DMS153 treated with DMSO at 0.1 percent for 48 hours (cell line): ENCODE data around the gene KLF11.
"Not testable (repeated sequence)": the region's sequence is repeated elsewhere in the genome, so short reads cannot be mapped to it uniquely, and the experiment has no call there.

Experiments used
- DNase-seq: peaks from one replicate; lab custom pipeline; 2025; ENCODE audit not compliant: unreplicated experiment; lab: John Stamatoyannopoulos, UW

KLF11 gene

DNA sequence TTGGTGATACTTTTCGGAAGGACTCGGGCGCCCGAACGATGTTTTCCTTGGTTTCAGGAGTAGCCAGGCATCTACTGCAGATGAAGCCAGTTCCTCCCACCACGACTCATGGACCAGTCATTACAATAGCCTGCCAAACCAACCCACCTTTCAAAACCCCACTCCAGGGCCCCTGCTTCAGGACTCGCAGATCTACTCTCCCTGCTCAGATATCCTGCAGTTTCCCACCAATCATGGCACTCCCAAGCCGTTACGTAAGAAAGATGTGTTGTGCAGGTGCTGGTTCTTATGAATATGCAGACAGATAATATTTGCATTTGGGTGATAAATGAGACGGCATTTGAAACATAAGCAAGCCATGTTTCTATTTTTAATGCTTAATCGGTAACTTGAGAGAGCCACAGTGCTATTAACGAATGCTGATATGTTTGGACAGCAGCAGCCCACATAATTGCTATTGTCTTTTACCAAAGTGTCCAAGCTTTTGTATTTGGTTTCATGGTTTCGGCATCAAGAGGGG is 40.4 kb downstream of the KLF11 start:
- no peak for DNase-seq

DNA sequence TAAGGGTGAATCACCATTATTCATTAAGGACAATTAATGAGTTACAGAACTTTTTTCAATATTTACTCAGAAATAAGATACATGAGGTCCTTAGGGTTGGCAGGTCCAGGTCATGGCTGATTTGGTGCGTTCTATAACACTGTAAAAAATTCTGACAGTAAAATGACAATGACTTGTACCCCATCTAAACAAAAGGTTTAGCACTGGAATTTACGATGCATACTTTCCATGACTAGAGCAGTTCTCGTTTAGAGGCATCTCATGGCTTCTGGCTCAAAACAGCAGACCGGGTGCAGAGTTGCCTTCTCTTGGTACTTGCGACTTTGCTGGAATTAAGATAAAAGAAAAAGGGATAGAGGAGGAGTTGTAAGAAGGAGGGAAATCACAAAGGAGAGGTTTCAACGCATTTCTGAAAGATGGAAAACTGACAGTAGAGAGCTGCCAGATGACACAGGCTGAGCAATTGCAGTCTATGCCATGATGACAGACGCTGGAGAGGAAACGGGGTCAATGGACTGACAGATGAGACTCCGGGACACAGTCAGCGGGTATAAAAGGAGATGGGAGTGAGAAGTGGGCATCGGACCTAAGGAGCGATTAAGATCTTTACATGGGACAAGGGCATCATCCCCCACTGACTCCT is 41.0 kb downstream of the KLF11 start:
- DNase-seq = no peak

DNA sequence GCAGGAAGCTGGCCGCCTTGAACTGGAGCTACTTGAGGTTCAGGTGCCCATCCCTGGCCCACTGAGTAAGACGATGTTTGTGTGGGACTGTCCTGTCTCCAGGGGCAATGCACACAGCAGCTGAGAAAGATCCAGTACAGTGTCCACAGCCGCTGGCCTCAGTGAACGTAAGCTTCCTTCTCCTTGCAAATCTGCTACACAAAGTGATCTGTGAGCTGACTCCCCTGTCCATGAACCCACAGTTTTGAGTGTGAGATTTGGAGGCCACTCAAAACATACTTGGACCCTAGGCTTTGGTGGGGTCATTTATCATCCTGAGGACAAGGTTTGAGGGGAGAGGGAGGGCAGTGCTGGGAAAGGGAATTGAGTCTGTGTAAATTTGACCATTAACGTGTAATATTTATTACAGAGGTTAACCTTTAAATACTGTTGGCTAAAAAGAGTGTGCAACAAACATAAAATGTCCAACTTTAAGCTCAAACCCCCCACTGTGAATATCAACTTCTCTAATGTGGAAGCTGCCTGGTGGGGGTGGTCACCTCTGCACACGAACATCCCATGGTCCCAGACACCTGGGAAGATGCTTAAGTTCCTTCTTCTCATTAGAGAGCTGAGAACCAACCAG is 41.8 kb downstream of the KLF11 start:
- DNase-seq = no peak

DNA sequence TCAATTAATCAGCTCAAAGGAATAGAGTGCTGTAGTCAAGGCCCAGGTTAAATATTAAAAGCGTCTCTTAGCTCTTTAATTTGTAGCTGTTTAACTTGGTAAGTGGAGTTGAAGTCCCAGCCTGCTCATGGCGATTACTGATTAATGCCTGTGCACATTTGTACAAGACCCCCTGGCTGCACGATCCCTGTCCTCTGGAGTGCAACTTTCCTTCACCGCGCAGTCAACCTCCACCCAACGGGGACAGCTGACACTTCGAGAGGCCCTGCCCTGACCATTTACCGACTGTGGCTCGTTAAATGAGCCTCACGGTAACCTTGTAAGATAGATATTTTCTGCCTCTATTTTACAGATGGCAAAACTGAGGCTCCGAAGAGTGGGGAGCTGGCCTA is 42.3 kb downstream of the KLF11 start:
- DNase-seq = no peak

DNA sequence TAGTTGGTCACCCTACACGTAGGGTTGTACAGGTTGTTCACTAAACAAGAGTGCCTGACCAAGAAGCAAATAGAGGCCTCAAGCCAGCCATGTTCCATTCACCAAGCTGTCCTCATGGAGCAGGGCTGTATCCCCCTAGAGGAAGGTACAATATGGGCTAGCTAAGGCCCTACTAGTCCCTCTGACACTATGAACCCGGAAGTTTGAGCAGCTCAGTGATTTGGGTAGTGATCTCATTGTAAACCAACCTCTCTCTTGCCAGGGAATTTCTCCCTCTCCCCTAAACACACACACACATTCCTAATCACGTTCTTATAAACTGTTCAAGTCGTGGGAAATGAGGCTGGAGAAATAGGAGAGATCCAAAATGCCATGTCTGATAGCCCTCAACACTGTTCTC is 43.6 kb downstream of the KLF11 start:
- DNase-seq = no peak

DNA sequence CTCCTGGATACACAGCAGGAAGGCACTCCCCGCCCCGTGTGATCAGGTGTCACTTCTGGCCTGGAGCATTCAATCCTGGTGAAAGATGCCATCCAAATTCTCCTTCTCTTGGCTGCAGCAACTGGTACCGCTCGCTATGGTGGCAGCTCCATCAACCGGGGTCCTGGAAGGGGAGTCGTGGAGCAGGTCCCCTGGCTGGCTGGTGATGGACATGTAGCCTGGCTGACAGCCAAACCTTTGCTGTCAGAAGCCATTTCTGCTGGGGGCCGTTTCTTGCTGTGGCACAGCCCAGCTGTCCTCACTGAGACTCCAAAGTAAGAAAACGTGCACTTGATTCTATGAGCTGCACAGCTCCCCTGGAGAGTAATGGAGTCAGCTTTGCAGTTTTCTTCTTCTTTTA is 44.0 kb downstream of the KLF11 start:
- no peak for DNase-seq

DNA sequence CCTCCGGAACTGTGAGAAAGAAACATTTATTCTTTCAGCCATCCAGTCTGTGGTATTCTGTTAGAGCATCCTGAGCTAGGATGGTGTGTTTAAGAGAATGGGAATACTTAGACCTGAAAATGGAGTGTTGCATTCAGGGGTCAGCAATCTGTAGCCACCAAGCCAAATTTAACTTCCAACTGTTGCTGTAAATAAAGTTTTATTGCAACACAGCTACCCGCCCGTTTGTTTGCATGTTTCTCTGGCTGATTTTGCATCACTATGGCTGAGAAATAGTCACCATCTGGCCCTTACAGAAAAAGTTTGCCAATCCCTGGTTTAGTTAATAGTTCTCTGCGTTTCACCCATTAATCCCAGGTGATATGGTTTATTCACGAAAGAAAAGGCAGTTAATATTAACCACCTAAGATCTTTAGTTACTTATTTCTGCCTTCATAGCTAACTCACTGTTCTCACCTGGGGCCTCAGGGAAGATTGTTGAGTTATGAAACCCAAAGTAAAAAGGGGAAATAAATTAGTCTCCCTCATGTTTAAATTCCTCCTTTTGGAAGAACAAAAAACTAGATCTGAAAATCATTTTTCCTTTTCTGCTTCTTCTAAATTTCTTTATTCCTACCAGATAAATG is 46.3 kb downstream of the KLF11 start:
- DNase-seq = no peak

DNA sequence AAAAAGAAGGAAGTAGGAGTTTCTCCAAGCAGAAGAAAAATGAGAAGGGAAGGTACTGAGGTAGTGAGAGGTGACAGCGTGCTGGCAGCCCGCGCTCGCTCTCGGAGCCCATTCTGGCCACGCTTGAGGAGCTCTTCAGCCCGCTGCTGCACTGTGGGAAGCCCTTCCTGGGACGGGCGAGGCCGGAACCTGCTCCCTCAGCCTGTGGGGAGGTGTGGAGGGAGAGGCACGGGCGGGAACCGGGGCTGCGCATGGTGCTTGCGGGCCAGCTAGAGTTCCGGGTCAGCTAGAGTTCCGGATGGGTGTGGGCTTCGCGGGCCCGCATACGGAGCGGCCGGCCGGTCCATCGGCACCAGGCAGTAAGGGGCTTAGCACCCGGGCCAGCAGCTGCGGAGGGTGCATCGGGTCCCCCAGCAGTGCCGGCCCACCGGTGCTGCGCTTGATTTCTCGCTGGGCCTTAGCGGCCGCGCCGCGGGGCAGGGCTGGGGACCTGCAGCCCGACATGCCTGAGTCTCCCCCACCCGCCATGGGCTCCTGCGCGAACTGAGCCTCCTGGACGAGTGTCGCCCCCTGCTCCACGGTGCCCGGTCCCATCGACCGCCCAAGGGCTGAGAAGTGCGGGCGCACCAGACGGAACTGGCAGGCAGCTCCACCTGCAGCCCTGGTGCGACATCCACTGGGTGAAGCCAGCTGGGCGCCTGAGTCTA is 48.0 kb downstream of the KLF11 start:
- DNase-seq = no peak

DNA sequence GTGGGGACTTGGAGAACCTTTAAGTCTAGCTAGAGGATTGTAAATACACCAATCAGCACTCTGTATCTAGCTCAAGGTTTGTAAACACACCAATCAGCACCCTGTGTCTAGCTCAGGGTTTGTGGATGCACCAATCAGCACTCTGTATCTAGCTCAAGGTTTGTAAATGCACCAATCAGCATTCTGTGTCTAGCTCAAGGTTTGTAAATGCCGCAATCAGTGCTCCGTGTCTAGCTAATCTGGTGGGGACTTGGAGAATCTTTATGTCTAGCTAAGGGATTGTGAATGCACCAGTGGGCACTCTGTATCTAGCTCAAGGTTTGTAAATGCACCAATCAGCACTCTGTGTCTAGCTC is 48.5 kb downstream of the KLF11 start:
- not testable (repeated sequence) for DNase-seq

DNA sequence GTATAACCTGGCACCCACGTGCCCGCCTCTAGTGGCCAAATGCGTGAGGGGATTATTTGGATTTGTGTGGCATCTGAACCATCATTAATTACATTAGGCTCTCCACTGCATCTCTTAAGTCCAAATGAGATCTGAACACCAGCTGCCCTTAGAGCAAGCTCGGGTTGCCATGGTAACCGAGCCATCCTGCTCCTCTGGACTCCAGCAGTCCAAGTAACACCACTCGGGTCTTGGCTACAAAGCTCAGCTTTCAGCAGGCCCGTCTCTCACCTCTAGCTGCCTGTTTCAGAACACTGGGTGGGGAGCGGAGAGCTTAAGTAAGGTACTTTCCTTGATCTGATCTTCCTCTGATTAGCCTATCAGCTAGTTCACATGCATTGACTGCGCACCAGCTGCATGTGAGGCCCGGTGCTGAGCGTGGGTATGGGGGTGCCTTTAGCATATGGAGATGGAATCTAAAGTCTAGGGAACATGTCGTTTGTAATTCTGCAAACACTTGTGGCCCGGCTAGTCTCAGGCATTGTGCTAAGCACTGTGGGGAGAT is 51.0 kb downstream of the KLF11 start:
- DNase-seq = no peak

DNA sequence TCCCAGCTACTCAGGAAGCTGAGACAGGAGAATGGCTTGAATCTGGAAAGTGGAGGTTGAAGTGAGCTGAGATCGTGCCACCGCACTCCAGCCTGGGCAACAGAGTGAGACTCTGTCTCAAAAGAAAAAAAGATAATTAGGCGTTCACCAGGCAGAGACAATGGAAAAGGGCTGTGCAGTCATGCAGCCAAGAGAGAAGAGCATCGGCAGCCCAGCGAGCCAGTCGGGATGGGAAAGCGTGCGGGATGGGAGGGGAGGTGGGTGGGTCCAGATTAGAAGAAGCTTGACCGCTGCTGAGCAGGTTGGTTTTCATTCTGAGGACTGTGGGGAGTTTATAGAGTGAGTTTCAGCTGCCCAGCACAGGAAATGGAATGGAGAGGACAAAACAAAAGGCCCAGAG is 51.8 kb downstream of the KLF11 start:
- DNase-seq = no peak

DNA sequence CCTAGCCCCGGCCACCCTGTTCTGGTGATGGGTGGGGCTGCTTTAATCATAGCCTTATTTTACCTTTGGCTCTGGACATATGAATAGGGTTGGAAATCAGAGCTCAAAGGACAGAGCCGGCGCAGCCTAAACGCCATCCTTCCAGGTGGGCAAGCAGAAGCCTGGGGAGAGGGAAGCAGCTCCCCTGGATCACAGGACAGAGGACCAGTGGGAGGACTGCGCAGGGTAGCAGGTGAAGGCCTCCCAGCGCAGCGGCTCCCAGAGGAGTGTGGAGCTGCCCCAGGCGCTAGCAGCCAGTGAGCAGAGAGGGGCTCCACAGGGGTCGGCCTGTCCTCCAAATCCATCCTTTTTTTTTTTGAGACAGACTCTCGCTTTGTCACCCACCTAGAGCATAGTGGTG is 53.3 kb downstream of the KLF11 start:
- DNase-seq = no peak

DNA sequence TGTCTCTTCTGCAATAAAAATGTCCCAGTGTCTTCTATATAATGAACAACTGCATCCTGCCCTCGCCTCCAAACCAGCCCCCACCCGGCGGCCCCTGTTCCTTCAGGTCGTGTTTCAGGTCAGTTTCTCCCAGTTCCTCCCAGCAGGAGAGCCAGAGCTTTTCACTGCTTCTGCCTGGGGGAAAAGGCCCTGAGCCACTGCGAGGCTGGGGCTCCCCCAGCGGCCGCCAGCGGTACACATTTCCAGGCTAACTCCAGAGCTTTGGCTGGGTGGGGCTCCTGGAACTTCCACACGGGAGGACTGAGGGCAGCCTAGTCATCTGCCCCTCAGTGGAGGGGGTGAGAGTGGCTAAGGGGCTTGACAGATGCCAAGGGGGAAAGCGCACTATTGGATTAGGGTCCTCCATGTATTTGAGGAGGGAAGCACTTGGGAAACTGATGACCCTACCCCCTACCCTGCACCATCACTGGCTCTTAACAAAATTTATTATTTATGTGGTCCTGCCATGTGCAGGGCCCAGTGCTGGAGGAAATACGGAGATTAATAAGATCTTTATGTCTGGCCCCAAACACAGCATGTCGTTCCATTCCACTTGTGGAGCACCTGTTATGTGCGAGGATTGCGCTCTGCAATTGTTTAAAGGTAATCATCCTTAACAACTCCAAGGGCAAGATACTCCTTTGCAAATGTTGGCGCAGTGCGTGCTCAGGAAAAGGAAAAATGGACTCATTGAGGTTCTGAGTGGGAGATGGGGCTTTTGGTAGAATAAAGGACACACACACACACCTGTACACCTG is 54.2 kb downstream of the KLF11 start:
- DNase-seq = peak; percentile 48

DNA sequence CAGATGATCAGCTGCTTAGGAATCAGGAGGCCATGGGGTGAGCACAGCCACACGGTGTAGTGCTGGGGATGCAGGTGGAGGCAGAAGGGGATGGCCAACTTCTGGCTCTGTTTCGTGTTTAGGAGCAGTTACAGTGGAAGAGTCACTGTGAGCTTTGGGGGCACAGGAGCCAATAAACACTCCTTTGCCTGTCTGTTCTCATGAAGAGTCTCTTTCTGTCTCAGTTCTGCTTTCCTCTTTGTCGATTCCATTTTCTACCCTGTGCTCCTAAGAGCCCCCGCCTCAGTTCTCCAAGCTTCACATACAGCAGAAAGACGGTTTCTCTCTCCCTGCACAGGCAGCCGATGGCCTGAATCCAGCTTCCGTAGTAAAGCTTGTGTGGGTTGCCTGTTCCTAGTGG is 58.1 kb downstream of the KLF11 start:
- DNase-seq = no peak

DNA sequence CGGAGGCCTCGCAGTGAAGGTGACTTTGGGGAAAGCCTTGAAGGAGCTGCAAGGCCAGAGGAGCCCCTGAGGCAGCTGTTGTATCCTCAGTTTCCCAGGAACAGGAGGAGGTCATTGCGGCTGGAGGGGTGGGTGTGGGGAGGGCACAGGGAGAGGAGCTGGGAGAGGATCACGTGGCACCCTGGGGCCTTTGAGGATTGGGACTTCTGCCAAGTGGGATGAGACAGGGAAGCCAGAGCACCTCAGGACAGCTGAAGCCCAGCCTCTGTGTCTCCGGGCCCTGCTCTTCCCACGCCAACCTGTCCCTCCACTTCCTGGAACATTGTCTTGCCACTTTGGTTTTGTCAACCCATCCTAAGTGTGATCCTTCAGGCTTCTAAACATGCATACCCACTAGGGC is 59.8 kb downstream of the KLF11 start:
- DNase-seq = no peak
